GM12875 (cell line): ENCODE data around the gene CSNK1G2.

ENCODE experiments used
- H3K4me3 ChIP-seq: one replicate; pipeline ENCODE4 v1.5.1; 2011; ENCODE audit warnings: low read depth, low read length, control low read depth
- TF ChIP-seq, protein P1 (sequence below): IDR thresholded peaks from 2 replicates; pipeline ENCODE4 v1.5.1; 2011; ENCODE audit warnings: low read depth, mild to moderate bottlenecking, control low read depth, inconsistent platforms, low read length, moderate library complexity, borderline replicate concordance; ENCODE audit not compliant: insufficient read depth

CSNK1G2 gene

DNA sequence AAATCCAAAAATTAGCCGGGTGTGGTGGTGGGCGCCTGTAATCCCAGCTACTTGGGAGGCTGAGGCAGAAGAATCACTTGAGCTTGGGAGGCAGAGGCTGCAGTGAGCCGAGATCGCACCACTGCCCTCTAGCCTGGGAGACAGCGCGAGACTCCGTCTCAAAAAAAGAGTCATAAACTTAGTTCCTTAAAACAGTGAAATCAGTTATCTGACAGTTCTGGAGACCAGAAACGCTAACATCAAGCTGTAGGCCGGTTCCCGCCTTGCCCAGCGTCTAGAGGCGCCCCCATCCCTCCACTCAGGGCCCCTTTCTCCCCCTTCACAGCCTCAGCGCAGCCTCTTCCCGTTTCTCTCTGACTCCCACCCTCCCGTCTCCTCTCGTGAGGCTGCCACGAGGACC, 23.8 kb upstream of the CSNK1G2 start:
- TF ChIP-seq, protein P1, sequence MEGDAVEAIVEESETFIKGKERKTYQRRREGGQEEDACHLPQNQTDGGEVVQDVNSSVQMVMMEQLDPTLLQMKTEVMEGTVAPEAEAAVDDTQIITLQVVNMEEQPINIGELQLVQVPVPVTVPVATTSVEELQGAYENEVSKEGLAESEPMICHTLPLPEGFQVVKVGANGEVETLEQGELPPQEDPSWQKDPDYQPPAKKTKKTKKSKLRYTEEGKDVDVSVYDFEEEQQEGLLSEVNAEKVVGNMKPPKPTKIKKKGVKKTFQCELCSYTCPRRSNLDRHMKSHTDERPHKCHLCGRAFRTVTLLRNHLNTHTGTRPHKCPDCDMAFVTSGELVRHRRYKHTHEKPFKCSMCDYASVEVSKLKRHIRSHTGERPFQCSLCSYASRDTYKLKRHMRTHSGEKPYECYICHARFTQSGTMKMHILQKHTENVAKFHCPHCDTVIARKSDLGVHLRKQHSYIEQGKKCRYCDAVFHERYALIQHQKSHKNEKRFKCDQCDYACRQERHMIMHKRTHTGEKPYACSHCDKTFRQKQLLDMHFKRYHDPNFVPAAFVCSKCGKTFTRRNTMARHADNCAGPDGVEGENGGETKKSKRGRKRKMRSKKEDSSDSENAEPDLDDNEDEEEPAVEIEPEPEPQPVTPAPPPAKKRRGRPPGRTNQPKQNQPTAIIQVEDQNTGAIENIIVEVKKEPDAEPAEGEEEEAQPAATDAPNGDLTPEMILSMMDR = no peak

DNA sequence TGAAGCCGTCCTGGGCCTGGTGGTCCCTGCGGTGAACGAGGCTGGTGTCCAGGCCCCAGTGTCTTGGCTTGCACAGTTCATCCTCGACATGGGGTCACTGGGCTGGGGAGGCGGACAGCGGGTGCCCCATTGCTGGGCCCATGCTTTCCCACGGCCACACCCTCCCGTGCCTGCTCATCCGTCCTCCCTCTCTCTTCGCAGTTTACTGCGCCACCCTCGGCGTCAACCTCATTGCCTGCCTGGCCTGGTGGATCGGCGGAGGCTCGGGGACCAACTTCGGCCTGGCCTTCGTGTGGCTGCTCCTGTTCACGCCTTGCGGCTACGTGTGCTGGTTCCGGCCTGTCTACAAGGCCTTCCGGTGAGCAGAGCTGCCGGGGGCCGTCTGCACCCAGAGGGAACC, 23.0 kb upstream of the CSNK1G2 start:
- H3K4me3 ChIP-seq = no peak overlapping the region
- TF ChIP-seq, protein P1 = no peak

More for the DNA sequence above, 23.8 kb upstream of the CSNK1G2 start:
- H3K4me3 ChIP-seq = no peak overlapping the region

DNA sequence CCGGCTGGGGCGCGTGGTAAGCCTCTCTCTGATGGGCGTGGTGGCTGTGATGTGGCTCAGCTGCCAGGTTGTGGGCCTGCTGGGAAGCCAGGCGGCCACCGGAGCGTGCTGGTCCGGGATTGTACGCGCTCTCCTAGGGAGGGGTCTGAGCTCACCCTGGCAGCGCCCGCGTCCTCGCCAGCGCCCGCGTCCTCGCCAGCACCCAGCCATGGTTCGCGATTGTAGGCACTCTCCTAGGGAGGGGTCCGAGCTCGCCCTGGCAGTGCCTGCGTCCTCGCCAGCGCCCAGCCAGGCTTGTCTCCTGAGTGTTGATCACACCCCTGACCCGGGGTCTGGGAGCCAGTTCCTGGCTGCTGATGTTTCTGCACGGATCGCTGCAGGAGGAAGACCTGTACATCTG, 22.0 kb upstream of the CSNK1G2 start:
- TF ChIP-seq, protein P1 = no peak
- H3K4me3 ChIP-seq = no peak overlapping the region

DNA sequence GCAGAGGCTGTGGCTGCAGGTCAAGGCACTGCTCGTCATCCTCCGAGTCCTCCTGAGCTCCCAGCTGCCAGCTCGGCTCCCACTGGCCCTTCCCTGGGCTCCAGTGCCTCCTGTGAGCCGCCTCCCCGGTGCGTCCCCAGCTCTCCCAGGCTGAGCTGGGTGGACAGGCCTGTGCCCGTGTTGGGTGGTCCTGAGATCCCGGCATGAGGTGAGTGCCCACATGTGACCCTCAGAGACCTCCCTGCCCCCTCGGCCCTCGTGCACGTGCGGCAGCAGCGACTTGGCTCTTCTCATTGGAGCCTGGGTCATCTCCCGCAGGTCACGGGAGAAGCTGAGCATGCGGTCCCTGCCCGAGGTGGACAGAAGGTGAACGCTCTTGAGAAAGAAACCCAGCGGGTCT, 20.3 kb upstream of the CSNK1G2 start:
- TF ChIP-seq, protein P1 = no peak
- H3K4me3 ChIP-seq = no peak overlapping the region

DNA sequence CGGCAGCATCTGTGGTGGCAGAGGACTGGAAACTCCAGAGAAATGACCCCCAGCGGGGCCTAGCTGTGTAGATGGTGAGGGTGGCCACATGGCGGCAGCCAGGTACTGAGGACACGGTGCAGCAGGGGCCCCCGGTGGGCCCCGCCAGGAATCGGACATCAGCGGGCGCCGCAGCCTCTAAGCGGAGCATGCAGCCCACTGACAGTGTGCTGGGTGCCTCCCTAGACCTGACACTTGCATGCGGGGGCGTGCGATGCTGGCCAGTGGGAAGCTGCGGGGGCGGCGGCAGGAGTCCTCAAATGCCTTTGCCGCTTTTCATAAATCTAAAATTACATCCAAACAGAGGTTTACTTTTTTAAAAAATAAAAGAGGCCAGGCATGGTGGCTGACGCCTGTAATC, 19.6 kb upstream of the CSNK1G2 start:
- TF ChIP-seq, protein P1 = no peak
- no peak overlapping the region for H3K4me3 ChIP-seq

DNA sequence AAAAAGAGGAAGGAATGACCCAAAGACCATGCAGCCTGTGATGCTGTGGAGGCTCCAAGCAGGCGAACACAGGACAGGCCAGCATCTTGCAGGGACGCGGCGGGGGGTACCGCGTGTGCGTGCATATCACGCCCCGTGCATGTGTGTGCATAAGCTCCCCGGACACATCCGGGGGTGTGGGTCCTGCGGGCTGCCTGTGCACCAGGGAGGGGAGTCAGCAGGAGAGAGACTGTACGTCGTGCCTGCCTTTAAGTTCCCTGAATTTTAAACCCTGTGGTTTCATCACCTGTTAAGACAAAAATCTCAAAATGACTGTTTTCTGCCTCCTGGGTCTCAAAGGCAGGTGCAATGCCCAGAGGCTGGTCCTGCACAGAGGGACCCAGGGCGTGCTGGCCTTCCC, 19.1 kb upstream of the CSNK1G2 start:
- H3K4me3 ChIP-seq = no peak overlapping the region
- TF ChIP-seq, protein P1 = no peak

DNA sequence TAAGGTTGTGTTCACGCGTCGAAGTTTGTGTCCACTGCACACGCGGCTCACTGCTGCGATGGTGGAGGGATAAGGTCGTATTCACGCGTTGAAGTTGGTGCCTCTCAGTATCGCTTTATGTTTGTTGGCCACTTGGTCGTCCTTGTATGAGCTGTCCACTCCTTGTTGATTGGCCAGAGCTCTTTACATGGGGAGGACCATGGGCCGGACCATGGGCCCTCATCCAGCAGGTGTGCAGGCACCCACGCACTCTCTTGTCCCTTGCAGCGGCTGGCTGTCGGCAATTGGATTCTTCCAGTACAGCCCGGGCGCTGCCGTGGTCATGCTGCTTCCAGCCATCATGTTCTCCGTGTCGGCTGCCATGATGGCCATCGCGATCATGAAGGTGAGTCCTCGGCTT, 18.2 kb upstream of the CSNK1G2 start:
- no peak overlapping the region for H3K4me3 ChIP-seq
- TF ChIP-seq, protein P1 = no peak
